H1 (cell line): Measurements from ENCODE around the gene MATK.

Source experiments
- ATF3 ChIP-seq: IDR thresholded peaks from 2 replicates; pipeline ENCODE4 v1.6.1; 2011; ENCODE audit warnings: low read depth, mild to moderate bottlenecking, low read length; ENCODE audit not compliant: insufficient read depth
- BCL11A ChIP-seq, 2 experiments: IDR thresholded peaks; one replicate each; pipeline ENCODE4 v1.6.1; 2011; ENCODE audit warnings: low read depth in 2 of 2, low read length in 2 of 2, mild to moderate bottlenecking in 2 of 2
- CHD1 ChIP-seq: IDR thresholded peaks from 2 replicates; pipeline ENCODE4 v1.6.1; 2012; ENCODE audit warnings: low read depth, low read length, improper control_type of control experiment
- CTBP2 ChIP-seq: IDR thresholded peaks from 2 replicates; pipeline ENCODE4 v1.7.0; 2011; ENCODE audit warnings: borderline replicate concordance, mild to moderate bottlenecking, moderate library complexity, mixed read lengths, low read length; ENCODE audit not compliant: insufficient read depth, insufficient read length
- CTCF ChIP-seq, 3 experiments: IDR thresholded peaks; 1 replicate in 2 of 3; 2 replicates in 1 of 3; pipeline versions ENCODE4 v1.5.1 to v1.6.1; 2011; ENCODE audit warnings: low read length in 3 of 3, mild to moderate bottlenecking in 3 of 3, inconsistent platforms in 2 of 3, low read depth in 1 of 3, moderate library complexity in 1 of 3; ENCODE audit not compliant: insufficient read depth in 1 of 3; ENCODE audit errors: control extremely low read depth in 1 of 3
- POLR2AphosphoS5 ChIP-seq: IDR thresholded peaks from 2 replicates; pipeline ENCODE4 v1.6.1; 2011; ENCODE audit warnings: low read depth, low read length
- RAD21 ChIP-seq, 2 experiments: IDR thresholded peaks in 1 of 2; conservative IDR thresholded peaks in 1 of 2; 2 replicates each; pipeline ENCODE4 v1.6.1; 2011; ENCODE audit warnings: low read depth in 2 of 2, low read length in 2 of 2, improper control_type of control experiment in 1 of 2, inconsistent platforms in 1 of 2, mild to moderate bottlenecking in 1 of 2, moderate library complexity in 1 of 2
- SIRT6 ChIP-seq: IDR thresholded peaks from one replicate; pipeline ENCODE4 v1.7.1; 2012; ENCODE audit warnings: low read length, inconsistent platforms
- SUZ12 ChIP-seq: fragments of 200-600 bp; sonication (generic); IDR thresholded peaks from 2 replicates; pipeline ENCODE4 v1.6.1; 2012; ENCODE audit warnings: mild to moderate bottlenecking, inconsistent platforms, low read length, moderate library complexity, mixed read lengths
- ZNF274 ChIP-seq: IDR thresholded peaks from 2 replicates; pipeline ENCODE4 v1.7.0; 2012; ENCODE audit warnings: low read length, borderline replicate concordance; ENCODE audit errors: extremely low read depth

GRCh38 chr19:3785938-3786824, at the start of gene MATK:
- no peak for TF ChIP-seq CTCF (IDR thresholded peaks at IDR 0.05; ENCODE audit: control extremely low read depth in 1 of 3, insufficient read depth in 1 of 3, low read depth in 1 of 3, low read length in 3 of 3)
- no peak for TF ChIP-seq CTBP2
- TF ChIP-seq BCL11A (IDR thresholded peaks at IDR 0.05; ENCODE audit: low read depth in 2 of 2, low read length in 2 of 2) = no peak
- TF ChIP-seq RAD21 (IDR thresholded peaks at IDR 0.05 in 1 of 2, conservative IDR thresholded peaks at IDR 0.05 in 1 of 2; ENCODE audit: low read depth in 2 of 2, low read length in 2 of 2) = no peak
- no peak for TF ChIP-seq POLR2AphosphoS5
- TF ChIP-seq SIRT6 = no peak
- TF ChIP-seq ZNF274 = no peak
- TF ChIP-seq SUZ12 = 0 out of 2 replicates have a peak, but pooled peaks have one; percentile 25
- no peak for TF ChIP-seq CHD1
- TF ChIP-seq ATF3 = no peak
